H1 (cell line): ENCODE measurements around the gene GRM4. TPM values are rescaled to one million over a fixed set of nuclear protein-coding genes. Genes with fewer than 3 reads are reported as not detected.

Experiments
- CBX8 ChIP-seq: fragments of 300-800, 300-1000 bp; sonication (generic); IDR thresholded peaks from 2 replicates; pipeline ENCODE4 v1.7.1; 2016; ENCODE audit warnings: low read depth, low read length, borderline replicate concordance
- GABPA ChIP-seq: IDR thresholded peaks from 2 replicates; pipeline ENCODE4 v1.6.1; 2011; ENCODE audit warnings: mild to moderate bottlenecking, low read length, moderate library complexity, borderline replicate concordance; ENCODE audit not compliant: insufficient read depth
- RBBP5 ChIP-seq: IDR thresholded peaks from 2 replicates; pipeline ENCODE4 v1.7.1; 2012; ENCODE audit warnings: low read depth, mild to moderate bottlenecking, inconsistent platforms, low read length, moderate library complexity, borderline replicate concordance
- SP1 ChIP-seq: IDR thresholded peaks from 2 replicates; pipeline ENCODE4 v1.6.1; 2011; ENCODE audit warnings: low read depth, low read length
- TAF7 ChIP-seq: optimal IDR thresholded peaks from 2 replicates; pipeline ENCODE3; 2011; ENCODE audit warnings: low read depth, mild to moderate bottlenecking, inconsistent platforms, low read length, moderate library complexity, borderline replicate concordance
- polyA plus RNA-seq, 7 experiments: library from polyadenylated mRNA; depleted of rRNA in 3 of 7; stranded (reverse) in 5 of 7; unstranded in 2 of 7; fragments of >200 nt in 5 of 7; fragments of 200-250 nt in 2 of 7; gene quantifications; 1 replicate in 5 of 7; 2 replicates in 1 of 7; 4 replicates in 1 of 7; pipeline versions ENCODE4 v1.2.1 to v1.2.3, GENCODE V29; 2011 to 2013; ENCODE audit warnings: missing spikeins in 2 of 7, mixed read lengths in 2 of 7
- total RNA-seq: library from RNA; stranded (reverse); fragmentation: NEBNext Ultra II Directional; extraction: Animal tissue kit (Norgen Biotek cat#: 25700); gene quantifications from 2 replicates; pipeline ENCODE4 v1.2.1, GENCODE V29; 2021
- TF ChIP-seq, protein P1 (sequence below): fragments of 300-600 bp; sonication (generic); IDR thresholded peaks from 2 replicates; pipeline ENCODE4 v1.7.1; 2012; ENCODE audit warnings: low read length, moderate library complexity, mild to moderate bottlenecking, inconsistent platforms; ENCODE audit not compliant: insufficient replicate concordance
- TF ChIP-seq, protein P2 (sequence below): IDR thresholded peaks from 2 replicates; pipeline ENCODE4 v1.6.1; 2011; ENCODE audit warnings: low read depth, mild to moderate bottlenecking, low read length; ENCODE audit not compliant: insufficient read depth

The GRM4 gene
- total and polyA plus RNA-seq, 2 of the 8 experiments (the other 6 are each of a cell fraction or from before 2014, with no cell fraction given), result 19.6 to 21.5 TPM

DNA sequence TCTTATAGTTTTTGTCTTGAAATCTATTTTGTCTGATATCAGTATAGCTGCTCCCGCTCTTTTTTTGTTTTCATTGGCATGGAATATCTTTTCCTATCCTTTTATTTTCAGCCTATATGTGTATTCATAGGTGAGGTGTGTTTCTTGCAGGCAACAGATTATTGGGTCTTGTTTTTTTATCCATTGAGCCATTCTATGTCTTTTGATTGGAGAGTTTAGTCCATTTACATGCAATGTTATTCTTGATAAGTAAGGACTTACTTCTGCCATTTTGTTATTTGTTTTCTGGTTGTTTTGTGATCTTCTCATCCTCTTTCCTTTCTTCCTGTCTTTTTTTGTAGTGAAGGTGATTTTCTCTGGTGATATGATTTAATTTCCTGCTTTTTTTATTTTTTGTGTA lies 24.0 kb upstream of the GRM4 start (continued):
- TF ChIP-seq, protein P1, sequence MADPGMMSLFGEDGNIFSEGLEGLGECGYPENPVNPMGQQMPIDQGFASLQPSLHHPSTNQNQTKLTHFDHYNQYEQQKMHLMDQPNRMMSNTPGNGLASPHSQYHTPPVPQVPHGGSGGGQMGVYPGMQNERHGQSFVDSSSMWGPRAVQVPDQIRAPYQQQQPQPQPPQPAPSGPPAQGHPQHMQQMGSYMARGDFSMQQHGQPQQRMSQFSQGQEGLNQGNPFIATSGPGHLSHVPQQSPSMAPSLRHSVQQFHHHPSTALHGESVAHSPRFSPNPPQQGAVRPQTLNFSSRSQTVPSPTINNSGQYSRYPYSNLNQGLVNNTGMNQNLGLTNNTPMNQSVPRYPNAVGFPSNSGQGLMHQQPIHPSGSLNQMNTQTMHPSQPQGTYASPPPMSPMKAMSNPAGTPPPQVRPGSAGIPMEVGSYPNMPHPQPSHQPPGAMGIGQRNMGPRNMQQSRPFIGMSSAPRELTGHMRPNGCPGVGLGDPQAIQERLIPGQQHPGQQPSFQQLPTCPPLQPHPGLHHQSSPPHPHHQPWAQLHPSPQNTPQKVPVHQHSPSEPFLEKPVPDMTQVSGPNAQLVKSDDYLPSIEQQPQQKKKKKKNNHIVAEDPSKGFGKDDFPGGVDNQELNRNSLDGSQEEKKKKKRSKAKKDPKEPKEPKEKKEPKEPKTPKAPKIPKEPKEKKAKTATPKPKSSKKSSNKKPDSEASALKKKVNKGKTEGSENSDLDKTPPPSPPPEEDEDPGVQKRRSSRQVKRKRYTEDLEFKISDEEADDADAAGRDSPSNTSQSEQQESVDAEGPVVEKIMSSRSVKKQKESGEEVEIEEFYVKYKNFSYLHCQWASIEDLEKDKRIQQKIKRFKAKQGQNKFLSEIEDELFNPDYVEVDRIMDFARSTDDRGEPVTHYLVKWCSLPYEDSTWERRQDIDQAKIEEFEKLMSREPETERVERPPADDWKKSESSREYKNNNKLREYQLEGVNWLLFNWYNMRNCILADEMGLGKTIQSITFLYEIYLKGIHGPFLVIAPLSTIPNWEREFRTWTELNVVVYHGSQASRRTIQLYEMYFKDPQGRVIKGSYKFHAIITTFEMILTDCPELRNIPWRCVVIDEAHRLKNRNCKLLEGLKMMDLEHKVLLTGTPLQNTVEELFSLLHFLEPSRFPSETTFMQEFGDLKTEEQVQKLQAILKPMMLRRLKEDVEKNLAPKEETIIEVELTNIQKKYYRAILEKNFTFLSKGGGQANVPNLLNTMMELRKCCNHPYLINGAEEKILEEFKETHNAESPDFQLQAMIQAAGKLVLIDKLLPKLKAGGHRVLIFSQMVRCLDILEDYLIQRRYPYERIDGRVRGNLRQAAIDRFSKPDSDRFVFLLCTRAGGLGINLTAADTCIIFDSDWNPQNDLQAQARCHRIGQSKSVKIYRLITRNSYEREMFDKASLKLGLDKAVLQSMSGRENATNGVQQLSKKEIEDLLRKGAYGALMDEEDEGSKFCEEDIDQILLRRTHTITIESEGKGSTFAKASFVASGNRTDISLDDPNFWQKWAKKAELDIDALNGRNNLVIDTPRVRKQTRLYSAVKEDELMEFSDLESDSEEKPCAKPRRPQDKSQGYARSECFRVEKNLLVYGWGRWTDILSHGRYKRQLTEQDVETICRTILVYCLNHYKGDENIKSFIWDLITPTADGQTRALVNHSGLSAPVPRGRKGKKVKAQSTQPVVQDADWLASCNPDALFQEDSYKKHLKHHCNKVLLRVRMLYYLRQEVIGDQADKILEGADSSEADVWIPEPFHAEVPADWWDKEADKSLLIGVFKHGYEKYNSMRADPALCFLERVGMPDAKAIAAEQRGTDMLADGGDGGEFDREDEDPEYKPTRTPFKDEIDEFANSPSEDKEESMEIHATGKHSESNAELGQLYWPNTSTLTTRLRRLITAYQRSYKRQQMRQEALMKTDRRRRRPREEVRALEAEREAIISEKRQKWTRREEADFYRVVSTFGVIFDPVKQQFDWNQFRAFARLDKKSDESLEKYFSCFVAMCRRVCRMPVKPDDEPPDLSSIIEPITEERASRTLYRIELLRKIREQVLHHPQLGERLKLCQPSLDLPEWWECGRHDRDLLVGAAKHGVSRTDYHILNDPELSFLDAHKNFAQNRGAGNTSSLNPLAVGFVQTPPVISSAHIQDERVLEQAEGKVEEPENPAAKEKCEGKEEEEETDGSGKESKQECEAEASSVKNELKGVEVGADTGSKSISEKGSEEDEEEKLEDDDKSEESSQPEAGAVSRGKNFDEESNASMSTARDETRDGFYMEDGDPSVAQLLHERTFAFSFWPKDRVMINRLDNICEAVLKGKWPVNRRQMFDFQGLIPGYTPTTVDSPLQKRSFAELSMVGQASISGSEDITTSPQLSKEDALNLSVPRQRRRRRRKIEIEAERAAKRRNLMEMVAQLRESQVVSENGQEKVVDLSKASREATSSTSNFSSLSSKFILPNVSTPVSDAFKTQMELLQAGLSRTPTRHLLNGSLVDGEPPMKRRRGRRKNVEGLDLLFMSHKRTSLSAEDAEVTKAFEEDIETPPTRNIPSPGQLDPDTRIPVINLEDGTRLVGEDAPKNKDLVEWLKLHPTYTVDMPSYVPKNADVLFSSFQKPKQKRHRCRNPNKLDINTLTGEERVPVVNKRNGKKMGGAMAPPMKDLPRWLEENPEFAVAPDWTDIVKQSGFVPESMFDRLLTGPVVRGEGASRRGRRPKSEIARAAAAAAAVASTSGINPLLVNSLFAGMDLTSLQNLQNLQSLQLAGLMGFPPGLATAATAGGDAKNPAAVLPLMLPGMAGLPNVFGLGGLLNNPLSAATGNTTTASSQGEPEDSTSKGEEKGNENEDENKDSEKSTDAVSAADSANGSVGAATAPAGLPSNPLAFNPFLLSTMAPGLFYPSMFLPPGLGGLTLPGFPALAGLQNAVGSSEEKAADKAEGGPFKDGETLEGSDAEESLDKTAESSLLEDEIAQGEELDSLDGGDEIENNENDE, result no peak
- TF ChIP-seq CBX8, result no peak
- no peak for TF ChIP-seq TAF7
- TF ChIP-seq, protein P2, sequence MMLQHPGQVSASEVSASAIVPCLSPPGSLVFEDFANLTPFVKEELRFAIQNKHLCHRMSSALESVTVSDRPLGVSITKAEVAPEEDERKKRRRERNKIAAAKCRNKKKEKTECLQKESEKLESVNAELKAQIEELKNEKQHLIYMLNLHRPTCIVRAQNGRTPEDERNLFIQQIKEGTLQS, result no peak
- TF ChIP-seq GABPA, result no peak
- TF ChIP-seq SP1, result no peak
- no peak for TF ChIP-seq RBBP5
- TF ChIP-seq, all 59 proteins: peak for 0
